Spleen (tissue), 11 donors: ENCODE results near the gene KCNE1. TPM values are rescaled to one million over a fixed set of nuclear protein-coding genes. Genes with fewer than 3 reads are reported as not detected.
A peak's percentile ranks its signal among the peaks of the same experiment; 100 is the strongest.

Experiments used
- DNase-seq: peaks from one replicate; pipeline ENCODE4 v3.0.0-alpha.2; 2020
- H3K27ac ChIP-seq, 8 donors: fragments of 200-600 bp; sonication (generic) in 7 of 8; 1 replicate in 4 of 8; 2 replicates in 4 of 8; pipeline versions ENCODE4 v1.5.0 to v1.8.0; 2016 to 2021; ENCODE audit warnings: inconsistent platforms in 4 of 8, mild to moderate bottlenecking in 4 of 8, moderate library complexity in 1 of 8
- H3K27me3 ChIP-seq, 7 donors: fragments of 200-600 bp; sonication (generic) in 6 of 7; replicated peaks in 1 of 7; 1 replicate in 4 of 7; 2 replicates in 3 of 7; pipeline versions ENCODE4 v1.5.0 to v1.8.0; 2016 to 2021; ENCODE audit warnings: inconsistent platforms in 3 of 7, mild to moderate bottlenecking in 1 of 7
- H3K36me3 ChIP-seq, 6 donors: fragments of 200-600 bp; sonication (generic) in 5 of 6; 1 replicate in 4 of 6; 2 replicates in 2 of 6; pipeline versions ENCODE4 v1.5.0 to v1.8.0; 2016 to 2021; ENCODE audit warnings: inconsistent platforms in 2 of 6
- H3K4me1 ChIP-seq, 6 donors: fragments of 200-600 bp; sonication (generic) in 5 of 6; 1 replicate in 3 of 6; 2 replicates in 3 of 6; pipeline versions ENCODE4 v1.5.0 to v1.8.0; 2016 to 2021; ENCODE audit warnings: inconsistent platforms in 3 of 6
- H3K4me3 ChIP-seq, 8 donors: fragments of 200-600 bp; sonication (generic) in 7 of 8; 1 replicate in 4 of 8; 2 replicates in 4 of 8; pipeline versions ENCODE4 v1.5.0 to v1.8.0; 2016 to 2021; ENCODE audit warnings: inconsistent platforms in 4 of 8, mild to moderate bottlenecking in 4 of 8, moderate library complexity in 2 of 8
- H3K9me3 ChIP-seq, 8 donors: fragments of 200-600 bp; sonication (generic) in 7 of 8; 1 replicate in 4 of 8; 2 replicates in 4 of 8; pipeline versions ENCODE4 v1.5.0 to v1.8.0; 2016 to 2021; ENCODE audit warnings: inconsistent platforms in 4 of 8
- POLR2A ChIP-seq, 3 donors: fragments of 450-650 bp; IDR thresholded peaks; one replicate each; pipeline ENCODE4 v1.5.1; 2017; ENCODE audit warnings: antibody characterized with exemption in 3 of 3, mild to moderate bottlenecking in 1 of 3
- POLR2AphosphoS5 ChIP-seq, 3 donors: sonication (generic); formaldehyde crosslinking; IDR thresholded peaks; one replicate each; pipeline ENCODE4 v1.5.1; 2017; ENCODE audit warnings: antibody characterized with exemption in 3 of 3
- WGBS, 5 donors: extraction: QIAGEN DNeasy Blood & Tissue Kit in 3 of 5; methylation state at CpG; one replicate each; pipeline versions ENCODE4 v1.1.5 to v1.1.7; 2013 to 2018; 5-methylcytosine and 5-hydroxymethylcytosine counted together
- intact Hi-C: fragments of 100-400 bp; cut with DNase I; formaldehyde crosslinking; loops from one replicate; pipeline ENCODE4 v1.15.0; 2023; ENCODE audit warnings: low total_unique reads
- polyA plus RNA-seq, 3 donors: library from polyadenylated mRNA; stranded (reverse); fragments of 200-250 nt; gene quantifications; one replicate each; pipeline ENCODE4 v1.2.1, GENCODE V29; 2013
- total RNA-seq, 7 donors: library from RNA; depleted of rRNA in 3 of 7; stranded (reverse); fragments of >200 nt in 3 of 7; fragmentation: NEBNext Ultra II Directional in 4 of 7; extraction: Animal tissue kit (Norgen Biotek cat#: 25700) in 4 of 7; gene quantifications; one replicate each; pipeline versions ENCODE4 v1.1.0 to v1.2.1, GENCODE V29; 2016 to 2021
- TF ChIP-seq, protein P1 (sequence below), 11 experiments: fragments of 200-600 bp in 7 of 11; fragments of 450-650 bp in 4 of 11; sonication (generic) in 4 of 11; IDR thresholded peaks in 8 of 11; conservative IDR thresholded peaks in 3 of 11; 1 replicate in 7 of 11; 2 replicates in 4 of 11; pipeline versions ENCODE4 v1.4.0 to v1.8.0; 2016 to 2021; ENCODE audit warnings: antibody characterized with exemption in 11 of 11, inconsistent platforms in 4 of 11, mild to moderate bottlenecking in 1 of 11
- donor health status: healthy with polysubstance abuse.
- donor health status: DM: no; HTN: no; CAD: no; lungs with moderate emphysema.
- donor health status: DM: no; HTN: no; CAD: no.
- donor health status: Bipolar disorder and iron deficiency.
- donor health status: healthy.
- donor health status: DM: no; HTN: no; CAD: no.
- donor health status: DM: yes; HTN: yes; CAD: no.

Gene KCNE1
- total and polyA plus RNA-seq, 10 donors: 0.30 to 50.2 (median 8.1) TPM

DNA sequence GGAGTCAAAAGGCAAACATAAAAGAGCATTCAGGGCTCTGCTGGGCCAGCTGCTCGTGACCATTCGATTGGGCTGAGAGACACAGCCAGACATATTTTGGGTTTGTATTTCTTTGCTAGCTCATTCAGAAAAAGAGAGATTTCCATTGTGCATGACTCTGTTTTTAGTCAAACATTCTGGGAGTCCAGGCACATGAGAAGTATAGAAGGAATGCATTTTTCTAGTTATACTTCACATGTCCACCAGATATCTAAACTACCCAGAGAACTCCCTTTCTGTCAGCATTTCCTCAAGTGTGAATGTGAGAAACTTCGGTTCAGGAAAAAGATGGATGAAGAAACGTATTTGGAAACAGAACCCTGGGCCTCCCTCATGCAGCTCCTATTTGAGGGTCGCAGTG lies 6.3 kb upstream of the KCNE1 start:
- intact Hi-C loops: no loop called here
- H3K27ac ChIP-seq: peak overlapping the region in 7 of 8 donors; percentile 64 to 88 (median 72)
- peaks cover 0 to 64% (median 9%) of the 10 kb centered on the region in 6 donors for H3K36me3 ChIP-seq
- 70 to 90% (median 85%) methylated on average over 5 of the region's 5 CpGs for WGBS, 5 donors
- no peaks in the 10 kb centered on the region for H3K27me3 ChIP-seq
- H3K4me1 ChIP-seq: peaks cover 3 to 68% (median 26%) of the 10 kb centered on the region in 6 donors
- TF ChIP-seq POLR2A (IDR thresholded peaks at IDR 0.05): no peak
- no peak for TF ChIP-seq POLR2AphosphoS5 (IDR thresholded peaks at IDR 0.05)
- TF ChIP-seq, protein P1, sequence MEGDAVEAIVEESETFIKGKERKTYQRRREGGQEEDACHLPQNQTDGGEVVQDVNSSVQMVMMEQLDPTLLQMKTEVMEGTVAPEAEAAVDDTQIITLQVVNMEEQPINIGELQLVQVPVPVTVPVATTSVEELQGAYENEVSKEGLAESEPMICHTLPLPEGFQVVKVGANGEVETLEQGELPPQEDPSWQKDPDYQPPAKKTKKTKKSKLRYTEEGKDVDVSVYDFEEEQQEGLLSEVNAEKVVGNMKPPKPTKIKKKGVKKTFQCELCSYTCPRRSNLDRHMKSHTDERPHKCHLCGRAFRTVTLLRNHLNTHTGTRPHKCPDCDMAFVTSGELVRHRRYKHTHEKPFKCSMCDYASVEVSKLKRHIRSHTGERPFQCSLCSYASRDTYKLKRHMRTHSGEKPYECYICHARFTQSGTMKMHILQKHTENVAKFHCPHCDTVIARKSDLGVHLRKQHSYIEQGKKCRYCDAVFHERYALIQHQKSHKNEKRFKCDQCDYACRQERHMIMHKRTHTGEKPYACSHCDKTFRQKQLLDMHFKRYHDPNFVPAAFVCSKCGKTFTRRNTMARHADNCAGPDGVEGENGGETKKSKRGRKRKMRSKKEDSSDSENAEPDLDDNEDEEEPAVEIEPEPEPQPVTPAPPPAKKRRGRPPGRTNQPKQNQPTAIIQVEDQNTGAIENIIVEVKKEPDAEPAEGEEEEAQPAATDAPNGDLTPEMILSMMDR (IDR thresholded peaks at IDR 0.05 in 8 of 11, conservative IDR thresholded peaks at IDR 0.05 in 3 of 11): no peak
- DNase-seq: no peak
- H3K4me3 ChIP-seq: peak overlapping the region in 1 of 8 donors; percentile 19
- no peaks in the 10 kb centered on the region for H3K9me3 ChIP-seq

DNA sequence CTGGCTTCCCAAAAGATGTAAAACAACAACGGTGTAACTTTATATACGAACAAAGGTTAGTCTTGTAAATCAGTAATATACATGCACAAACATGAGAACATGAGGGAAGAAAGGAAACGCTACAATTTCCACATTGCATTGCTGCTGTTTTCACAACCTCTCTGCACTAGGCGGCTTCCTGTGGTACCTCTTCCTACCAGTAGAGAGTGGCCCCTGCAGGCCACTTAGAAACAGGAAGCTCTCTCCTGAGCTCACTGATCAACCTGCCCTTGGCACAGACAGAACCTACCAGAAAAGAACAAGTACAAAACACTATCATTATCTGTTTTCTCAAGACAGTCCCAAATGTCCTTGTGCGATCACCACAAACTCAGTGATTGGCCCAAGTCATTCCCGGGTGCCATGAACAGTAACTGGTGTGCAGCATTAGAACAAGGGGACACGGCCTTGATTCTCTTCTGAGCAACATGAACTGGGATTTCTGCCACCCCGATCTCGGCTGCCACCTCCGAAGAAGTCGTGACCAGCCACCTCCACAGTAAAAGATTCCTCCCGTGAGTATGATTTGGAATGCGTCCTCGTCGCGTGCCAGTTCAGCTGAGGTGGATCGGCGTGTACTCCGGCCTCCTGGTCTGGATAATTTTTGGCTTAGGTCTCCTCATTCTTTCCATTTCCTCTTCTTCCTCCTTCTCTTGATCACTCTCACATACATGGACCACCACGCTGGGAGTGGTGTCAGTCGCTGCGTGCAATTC lies 5.7 kb upstream of the KCNE1 start:
- WGBS, 5 donors: 71 to 80% (median 75%) methylated on average over 22 of the region's 22 CpGs
- no peak for DNase-seq
- no peaks in the 10 kb centered on the region for H3K9me3 ChIP-seq
- peak overlapping the region in 1 of 8 donors; percentile 19 for H3K4me3 ChIP-seq
- H3K27ac ChIP-seq: peak overlapping the region in 7 of 8 donors; percentile 64 to 88 (median 72)
- peaks cover 0 to 66% (median 24%) of the 10 kb centered on the region in 6 donors for H3K4me1 ChIP-seq
- TF ChIP-seq, protein P1 (IDR thresholded peaks at IDR 0.05 in 8 of 11, conservative IDR thresholded peaks at IDR 0.05 in 3 of 11): peak in 10 of 11 experiments; percentile 17 to 82 (median 55)
- no peak for TF ChIP-seq POLR2A (IDR thresholded peaks at IDR 0.05)
- TF ChIP-seq POLR2AphosphoS5 (IDR thresholded peaks at IDR 0.05): peak in 1 of 3 donors; percentile 58
- intact Hi-C loops: no loop called here
- peaks cover 0 to 58% (median 7%) of the 10 kb centered on the region in 6 donors for H3K36me3 ChIP-seq
- H3K27me3 ChIP-seq: no peaks in the 10 kb centered on the region

GRCh38 chr21:34517039-34517438 lies 5.0 kb upstream of the KCNE1 start:
- peaks cover 0 to 65% (median 21%) of the 10 kb centered on the region in 6 donors for H3K4me1 ChIP-seq
- DNase-seq: no peak
- H3K9me3 ChIP-seq: no peaks in the 10 kb centered on the region
- intact Hi-C loops: no loop called here
- TF ChIP-seq POLR2AphosphoS5 (IDR thresholded peaks at IDR 0.05): no peak
- no peak for TF ChIP-seq POLR2A (IDR thresholded peaks at IDR 0.05)
- TF ChIP-seq, protein P1 (IDR thresholded peaks at IDR 0.05 in 8 of 11, conservative IDR thresholded peaks at IDR 0.05 in 3 of 11): no peak
- H3K27ac ChIP-seq: peak overlapping the region in 7 of 8 donors; percentile 5 to 88 (median 72)
- peak overlapping the region in 1 of 8 donors; percentile 3 for H3K4me3 ChIP-seq
- peaks cover 0 to 53% (median 7%) of the 10 kb centered on the region in 6 donors for H3K36me3 ChIP-seq
- WGBS, 5 donors: 48 to 79% (median 70%) methylated on average over 5 of the region's 5 CpGs
- no peaks in the 10 kb centered on the region for H3K27me3 ChIP-seq

DNA sequence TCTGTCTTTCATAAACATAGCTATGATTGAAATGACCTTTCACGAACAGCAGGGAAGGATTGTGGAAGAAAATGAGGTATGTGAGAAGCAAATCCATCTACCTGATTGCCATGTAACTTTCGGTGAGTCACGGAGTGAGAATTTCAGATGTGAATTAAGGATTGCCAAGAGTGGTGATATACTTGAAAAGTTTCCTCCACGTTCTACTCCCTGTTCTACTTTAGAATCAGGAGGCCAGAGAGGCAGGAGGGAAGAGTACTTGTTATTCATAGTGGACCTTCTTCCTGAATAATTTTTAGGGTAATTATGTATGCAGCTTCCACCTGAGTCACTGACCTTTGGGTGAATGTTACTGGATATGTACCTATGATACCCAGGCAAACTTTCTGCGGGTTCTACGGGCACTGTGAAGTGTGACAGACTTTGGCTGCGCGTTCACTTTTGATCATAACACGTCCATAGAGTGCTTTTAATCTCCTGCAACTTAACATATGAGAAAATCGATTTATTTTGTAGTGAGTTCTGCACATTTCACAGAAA lies 2.6 kb upstream of the KCNE1 start:
- H3K27ac ChIP-seq: peak overlapping the region in 1 of 8 donors; percentile 94
- intact Hi-C loops: no loop called here

More for the DNA sequence above, 2.6 kb upstream of the KCNE1 start:
- Histone ChIP-seq H3K36me3 (peaks cover 0 to 35% (median 0%) of the 10 kb centered on the region in 6 donors), H3K4me3 (no peak overlapping the region), H3K27me3 (no peaks in the 10 kb centered on the region), H3K4me1 (peaks cover 0 to 53% (median 11%) of the 10 kb centered on the region in 6 donors), H3K9me3 (no peaks in the 10 kb centered on the region)
- WGBS, 5 donors: 89 to 94% (median 93%) methylated on average over 10 of the region's 10 CpGs
- no peak for DNase-seq
- TF ChIP-seq, protein P1 (IDR thresholded peaks at IDR 0.05 in 8 of 11, conservative IDR thresholded peaks at IDR 0.05 in 3 of 11): no peak
